CD4-positive, alpha-beta T cell treated with Interferon gamma for 1 hour (primary cell): Measurements from ENCODE around the gene RTP5.
A peak's percentile ranks its signal among the peaks of the same experiment; 100 is the strongest.
"Not testable (repeated sequence)": the region's sequence is repeated elsewhere in the genome, so short reads cannot be mapped to it uniquely, and the experiment has no call there.

Experiments used
- DNase-seq: peaks from one replicate; pipeline ENCODE4 v3.0.0-alpha.2; 2020

The RTP5 gene

DNA sequence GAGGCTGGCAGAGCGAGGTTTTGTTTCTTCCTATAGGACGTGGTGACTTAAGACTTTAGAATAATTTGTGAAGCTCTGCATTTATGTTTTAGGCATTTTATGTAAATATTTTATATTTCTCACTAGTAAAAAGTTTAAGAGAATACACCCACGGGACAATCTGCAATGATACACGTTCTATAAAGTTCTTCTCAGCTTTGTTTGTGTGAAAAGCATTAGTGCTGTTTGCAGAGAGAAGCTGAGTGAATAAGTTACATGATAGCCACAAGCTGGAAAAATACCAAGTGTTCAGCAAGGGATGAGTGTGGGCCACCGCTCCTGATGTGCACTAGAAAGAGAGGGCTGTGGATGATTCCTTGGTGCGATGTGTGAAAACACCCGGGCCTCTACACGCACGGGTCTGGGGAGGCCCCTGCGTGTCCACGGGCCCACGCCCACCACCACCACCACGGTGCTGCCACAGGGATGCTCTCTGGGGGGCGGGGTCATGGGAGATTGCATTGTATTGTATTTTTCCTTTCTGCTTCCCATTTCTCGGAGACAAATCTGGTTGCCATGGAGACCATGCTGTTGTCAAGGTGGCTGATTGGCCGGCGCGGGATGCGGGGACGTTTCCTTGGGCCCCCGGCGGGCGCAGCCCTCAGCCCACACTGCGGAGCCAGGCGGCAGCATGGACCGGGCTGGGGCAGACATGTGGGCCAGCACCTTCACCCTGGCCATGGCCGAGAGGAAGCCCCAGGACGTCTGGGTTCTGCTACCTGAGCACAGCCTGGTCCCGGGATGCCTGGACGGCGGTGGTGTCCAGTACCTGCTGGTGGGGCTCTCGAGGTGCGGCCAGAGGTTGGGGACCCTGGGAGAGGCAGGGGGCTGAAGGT lies at the start of gene RTP5:
TSS of gene RTP5 (plus strand) at position 643 of the 875 bp plus-strand sequence. CDS start at position 671, 28 bp downstream.
- DNase-seq: no peak

DNA sequence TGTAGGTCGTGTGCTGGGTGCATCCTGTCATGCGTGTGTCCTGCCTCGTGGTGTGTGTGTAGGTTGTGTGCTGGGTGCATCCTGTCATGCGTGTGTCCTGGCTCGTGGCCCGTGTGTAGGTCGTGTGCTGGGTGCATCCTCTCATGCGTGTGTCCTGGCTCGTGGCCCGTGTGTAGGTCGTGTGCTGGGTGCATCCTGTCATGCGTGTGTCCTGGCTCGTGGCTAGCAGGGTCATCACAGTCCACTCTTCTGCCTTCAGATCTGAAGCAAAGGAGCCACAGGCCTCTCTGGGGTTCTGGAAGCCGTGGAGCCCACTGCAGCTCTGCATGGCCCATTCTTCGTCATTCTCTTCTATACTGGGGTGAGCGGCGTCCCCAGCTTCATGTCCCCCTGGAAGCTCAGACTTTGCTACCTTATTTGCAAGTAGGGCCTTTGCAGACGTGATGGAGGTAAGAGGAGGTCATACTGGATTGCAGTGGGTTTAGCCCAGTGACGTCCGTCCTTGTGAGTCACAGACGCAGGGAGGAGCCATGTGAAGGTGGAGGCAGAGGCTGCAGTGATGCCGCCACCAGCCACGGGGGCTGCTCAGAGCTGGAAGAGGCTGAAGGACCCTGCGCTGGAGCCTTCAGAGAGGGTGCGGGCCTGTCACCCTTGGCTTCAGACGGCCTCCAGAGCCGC lies 49.4 kb upstream of the RTP5 start:
- DNase-seq: not testable (repeated sequence)

DNA sequence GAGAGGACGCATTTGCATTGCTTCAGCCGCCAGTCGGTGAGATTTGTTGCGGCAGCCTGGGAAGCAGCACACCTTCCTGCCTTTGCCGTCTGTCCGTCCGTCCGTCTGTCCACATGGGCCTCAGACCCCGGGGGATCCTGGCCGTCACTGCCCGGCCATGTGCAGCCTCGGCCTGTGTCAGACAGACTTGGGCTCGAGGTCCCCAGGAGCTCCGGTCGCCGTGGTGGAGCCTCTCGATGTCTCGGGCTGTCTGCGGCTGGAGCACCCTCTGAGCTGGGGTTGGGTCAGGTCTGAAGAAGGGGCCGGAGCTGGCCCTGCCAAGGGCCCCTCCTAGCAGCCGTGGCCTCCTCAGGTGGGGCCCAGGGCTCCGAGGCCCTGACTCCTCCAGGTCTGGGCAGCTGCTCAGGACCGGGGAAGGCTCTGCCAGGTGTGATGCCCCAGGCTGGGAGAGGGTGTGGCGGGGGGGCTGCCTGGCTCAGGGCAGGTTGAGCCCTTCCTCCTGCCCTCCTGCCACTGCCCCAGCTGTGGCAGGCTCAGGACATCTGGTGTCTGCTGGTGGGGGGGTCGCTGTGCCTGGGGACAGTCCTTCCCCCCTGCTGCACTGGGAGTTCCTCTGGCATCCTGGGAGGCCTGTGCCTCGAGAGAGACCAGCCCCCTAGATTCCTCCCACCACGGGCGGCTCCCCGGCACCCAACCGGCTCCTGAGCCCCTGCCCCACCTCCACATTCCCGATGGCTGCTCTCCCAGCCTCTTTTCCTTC lies 48.7 kb upstream of the RTP5 start:
- DNase-seq: no peak

DNA sequence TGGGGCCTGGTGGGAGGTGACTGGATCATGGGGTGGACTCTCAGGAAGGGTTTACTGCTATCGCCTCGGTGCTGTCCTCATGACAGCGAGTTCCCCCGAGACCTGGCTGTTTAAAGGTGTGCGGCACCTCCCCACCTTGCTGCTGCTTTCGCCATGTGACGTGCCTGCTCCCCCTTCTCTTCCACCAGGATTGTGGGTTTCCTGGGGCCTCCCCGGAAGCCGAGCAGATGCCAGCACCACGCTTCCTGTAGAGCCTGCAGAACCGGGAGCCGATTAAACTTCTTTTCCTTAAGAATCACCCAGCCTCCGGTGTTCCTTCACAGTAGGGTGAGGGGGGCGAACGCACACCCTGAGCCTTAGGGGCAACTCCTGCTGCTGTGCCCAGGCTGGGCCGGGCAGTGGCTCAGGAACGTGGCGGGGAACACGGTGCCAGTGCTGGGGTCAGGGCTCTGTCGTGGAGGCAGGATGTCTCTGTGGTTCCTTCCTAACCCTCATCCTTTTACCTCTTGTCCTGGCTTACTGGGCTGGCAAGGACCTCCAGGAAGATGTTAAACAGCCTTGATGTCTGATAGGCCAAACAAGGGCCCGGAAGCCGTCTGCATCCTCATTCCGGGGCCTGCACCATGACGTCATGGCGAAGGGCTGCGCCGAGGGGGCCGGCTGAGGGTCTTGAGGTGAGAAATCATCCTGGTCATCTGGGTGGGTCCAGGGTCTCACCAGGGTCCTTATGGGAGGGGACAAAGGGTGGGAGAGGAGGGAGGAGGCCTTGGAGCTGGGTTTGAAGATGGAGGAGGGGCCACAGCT lies 47.9 kb upstream of the RTP5 start:
- DNase-seq: no peak

DNA sequence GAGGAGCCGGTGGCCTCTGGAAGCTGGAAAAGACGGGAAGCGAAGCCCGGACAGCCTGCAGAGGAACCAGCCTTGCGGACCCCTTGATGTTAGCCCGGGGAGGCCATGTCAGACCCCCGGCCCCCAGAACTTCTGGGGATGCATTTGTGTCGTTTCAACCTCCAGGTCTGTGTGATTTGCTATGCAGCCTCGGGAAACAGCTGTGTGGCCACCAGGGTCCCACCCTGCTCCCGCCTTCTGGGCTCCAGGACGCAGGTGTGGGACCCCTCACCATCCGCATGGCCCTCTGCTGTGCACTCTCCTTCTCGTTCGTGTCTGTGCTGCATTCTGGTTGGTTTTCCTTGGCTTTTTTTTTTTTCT lies 47.3 kb upstream of the RTP5 start:
- DNase-seq: no peak

DNA sequence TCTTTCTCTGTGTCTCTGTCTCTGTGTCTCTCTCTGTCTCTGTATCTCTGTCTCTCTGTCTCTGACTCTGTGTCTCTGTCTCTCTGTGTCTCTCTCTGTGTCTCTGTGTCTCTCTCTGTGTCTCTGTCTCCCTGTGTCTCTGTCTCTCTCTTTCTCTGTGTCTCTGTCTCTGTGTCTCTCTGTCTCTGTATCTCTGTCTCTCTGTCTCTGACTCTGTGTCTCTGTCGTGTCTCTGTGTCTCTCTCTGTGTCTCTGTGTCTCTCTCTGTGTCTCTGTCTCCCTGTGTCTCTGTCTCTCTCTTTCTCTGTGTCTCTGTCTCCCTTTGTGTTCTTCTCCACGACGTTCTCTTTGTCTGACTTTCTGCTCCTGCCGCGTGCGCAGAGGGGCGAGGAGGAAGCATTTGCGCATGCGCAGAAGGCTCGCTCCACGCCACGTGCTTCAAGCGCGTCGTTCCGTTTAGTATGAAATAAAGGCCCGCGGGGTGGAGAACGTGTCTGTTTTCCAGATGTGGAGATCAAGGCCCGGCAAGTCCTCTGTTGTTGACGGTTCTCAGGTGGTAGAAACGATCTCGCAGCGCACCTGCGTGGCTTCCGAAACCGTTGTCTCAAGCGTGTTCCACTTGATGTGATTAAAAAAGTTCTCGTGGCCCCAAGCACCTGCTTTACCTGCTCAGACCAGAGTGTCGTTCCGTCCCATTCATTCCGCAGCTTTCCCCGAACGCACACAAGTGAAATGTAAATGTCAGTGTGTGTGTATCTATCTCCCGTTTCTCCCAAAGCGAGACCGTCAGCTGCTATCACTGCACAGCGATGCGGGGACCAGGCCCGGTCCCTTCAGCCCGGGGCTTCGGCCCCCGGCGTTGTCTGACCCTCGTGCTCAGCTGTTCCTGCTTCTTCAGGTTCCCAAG lies 45.7 kb upstream of the RTP5 start:
- DNase-seq: not testable (repeated sequence)

DNA sequence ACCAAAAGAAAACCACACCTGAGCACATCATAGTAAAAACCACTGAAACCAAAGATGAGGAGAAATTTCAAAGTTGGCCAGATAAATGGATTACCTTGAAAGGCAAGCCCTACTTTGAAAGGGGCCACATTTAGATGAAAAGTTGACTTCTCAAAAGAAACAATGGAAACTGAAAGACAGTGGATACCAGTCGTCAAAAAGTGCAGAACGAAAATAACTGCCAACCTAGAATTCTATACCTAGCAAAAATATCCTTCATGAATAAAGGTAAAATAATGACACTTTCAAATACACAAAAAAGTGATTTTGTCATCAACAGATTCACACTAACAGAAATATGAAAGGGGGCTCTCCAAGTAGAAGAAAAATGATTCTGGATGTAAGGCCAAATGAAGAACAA lies 42.1 kb upstream of the RTP5 start:
- no peak for DNase-seq

DNA sequence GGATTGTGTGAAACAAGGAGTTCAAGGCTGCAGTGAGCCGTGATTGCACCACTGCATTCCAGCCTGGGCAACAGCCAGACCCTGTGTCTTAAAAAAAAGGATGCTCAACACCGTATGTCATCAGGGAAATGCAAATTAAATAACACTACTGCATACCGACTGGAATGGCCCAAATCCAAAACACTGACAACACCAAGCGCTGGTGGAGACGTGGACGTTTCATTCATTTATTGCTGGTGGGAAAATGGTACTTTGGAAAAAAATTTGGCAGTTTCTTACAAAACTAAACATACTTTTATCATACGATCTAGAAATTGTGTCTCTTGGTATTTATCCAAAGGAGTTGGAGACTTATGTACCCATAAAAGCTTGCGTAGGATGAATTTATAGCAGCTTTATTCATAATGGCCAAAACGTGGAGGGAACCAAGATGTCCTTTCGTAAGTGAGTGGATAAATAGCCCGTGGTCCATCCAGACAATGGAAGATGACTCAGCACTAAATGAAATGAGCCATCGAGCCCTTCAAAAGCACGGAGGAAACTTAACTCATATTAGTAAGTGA lies 36.3 kb upstream of the RTP5 start:
- no peak for DNase-seq

DNA sequence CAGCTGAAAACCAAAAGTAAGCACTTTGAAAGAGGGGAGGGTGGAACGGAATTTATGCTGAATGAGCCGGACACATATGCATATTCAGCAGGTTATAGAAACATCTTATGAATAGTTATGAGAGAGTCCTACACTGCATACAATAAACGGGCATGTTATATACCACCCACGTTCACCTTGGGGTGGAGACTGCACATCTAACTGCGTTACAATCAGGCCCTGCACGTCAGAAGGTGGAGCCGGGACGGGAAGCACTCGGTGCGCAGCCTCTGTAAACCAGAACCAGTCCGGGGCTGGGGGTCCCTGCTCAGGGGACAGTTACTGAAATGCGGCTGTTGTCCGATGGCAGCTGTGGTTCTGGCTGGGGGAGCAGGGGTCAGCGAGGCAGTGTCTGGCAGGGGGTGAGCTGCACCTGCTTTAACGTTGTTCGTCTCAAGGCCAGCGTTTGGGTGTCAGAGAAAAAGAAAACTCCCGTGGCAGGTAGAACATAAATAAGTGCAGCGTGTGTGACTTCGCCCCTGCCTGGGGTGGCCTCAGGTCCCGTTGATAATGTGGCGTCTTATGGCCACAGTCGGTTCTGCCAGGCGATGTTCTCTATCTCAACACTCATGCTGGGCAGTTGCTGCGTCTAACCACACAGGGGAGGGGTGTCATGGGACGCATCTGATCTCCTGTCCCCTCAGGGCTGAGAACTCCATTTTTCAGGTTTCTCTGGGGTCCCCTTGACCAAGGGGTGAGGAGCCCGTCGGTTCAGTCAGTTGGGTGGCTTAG lies 35.6 kb upstream of the RTP5 start:
- DNase-seq: not testable (repeated sequence)

DNA sequence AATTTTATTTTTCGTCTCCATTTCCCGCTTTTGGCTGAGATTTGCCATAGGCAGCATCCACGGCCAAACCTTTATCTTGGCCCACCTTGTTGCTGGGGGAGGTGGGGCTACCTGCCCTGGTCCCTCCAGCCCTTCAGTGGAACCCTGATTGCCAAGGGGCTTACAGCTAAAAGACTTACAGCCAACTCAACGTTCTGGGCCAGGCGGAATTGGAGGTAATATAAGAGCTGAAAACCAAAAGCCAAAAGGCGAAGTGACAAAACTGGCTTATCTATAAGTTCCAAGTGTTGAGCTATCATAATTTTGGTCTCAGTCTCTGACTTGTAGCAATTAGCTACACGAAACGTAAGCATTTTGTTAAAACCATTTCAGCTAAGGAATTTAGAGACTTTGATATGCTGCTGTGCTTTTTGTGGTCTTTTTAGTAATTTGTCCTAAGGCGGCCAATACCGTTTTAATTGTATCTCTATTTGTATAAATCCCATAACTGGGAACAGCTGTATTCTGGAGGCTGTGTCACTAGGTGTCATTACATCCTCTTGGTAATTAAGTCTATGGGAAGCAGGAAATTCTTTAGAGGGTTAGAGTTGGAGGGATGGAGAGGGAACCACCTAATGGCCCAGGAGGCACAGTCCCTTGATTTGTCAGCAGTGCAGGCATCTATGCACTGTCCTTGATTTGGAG lies 34.9 kb upstream of the RTP5 start:
- DNase-seq: no peak

DNA sequence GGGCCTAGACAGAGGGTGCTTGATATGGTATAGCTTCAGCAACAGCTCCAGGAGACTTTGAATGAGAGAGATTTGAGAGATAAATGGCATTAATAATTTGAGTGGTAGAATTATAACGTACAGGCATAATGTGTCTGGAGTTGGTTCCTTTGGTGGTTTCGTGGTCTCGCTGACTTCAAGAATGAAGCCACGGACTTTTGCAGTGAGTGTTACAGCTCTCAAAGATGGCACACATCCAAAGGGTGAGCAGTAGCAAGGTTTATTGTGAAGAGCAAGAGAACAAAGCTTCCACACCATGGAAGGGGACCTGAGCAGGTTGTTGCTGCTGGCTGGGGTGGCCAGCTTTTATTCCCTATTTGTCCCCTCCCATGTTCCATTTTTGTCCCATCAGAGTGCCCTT lies 33.9 kb upstream of the RTP5 start:
- DNase-seq: no peak

DNA sequence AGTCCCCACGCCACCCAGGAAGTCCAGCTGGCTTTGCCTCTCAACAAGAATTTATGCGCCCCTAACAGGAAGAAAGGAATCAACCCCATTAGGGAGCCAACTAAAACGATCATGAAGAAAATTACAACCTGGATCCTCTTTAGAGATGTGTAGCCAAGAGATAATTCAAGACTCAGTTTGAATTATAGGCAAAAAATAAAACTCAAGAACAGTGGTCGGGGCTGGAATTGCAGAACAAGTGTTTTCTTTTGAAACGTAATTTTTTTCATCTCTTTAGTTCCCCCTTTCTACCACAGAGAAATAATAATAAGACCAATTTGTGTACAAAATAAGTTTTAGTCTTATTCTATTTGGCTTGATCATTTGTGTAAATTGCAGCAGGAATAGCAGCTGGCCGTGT lies 33.2 kb upstream of the RTP5 start:
- DNase-seq: no peak

DNA sequence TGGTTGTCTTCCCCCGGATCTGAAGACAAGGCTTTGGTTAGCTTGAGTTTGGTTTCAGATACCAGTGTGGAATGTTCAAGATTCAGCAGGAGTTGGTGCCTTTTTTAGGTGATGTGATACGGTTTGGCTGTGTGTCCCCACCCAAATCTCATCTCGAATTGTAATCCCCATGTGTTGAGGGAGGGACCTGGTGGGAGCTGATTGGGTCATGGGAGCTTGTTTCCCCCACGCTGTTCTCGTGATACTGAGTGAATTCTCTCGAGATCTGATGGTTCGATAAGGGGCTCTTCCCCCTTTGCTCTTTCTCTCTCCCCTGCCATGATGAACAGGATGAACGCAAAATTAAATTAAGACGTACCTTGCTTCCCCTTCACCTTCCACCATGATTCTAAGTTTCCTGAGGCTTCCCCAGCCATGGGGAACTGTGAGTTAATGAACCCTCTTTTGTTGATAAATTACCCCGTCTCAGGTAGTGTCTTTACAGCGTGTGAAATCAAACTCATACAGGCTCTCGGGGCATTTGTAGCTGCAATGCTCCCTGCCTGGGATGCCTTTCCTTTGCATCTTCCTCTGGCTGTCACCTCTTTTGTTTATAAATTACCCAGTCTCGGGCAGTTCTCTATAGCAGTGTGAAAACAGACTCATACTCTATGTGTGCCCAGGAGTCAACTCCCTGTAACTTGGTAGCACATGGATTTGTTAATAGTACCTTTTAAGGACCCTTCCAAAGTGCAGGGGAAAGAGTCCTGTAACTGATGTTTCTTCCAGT lies 32.1 kb upstream of the RTP5 start:
- no peak for DNase-seq

DNA sequence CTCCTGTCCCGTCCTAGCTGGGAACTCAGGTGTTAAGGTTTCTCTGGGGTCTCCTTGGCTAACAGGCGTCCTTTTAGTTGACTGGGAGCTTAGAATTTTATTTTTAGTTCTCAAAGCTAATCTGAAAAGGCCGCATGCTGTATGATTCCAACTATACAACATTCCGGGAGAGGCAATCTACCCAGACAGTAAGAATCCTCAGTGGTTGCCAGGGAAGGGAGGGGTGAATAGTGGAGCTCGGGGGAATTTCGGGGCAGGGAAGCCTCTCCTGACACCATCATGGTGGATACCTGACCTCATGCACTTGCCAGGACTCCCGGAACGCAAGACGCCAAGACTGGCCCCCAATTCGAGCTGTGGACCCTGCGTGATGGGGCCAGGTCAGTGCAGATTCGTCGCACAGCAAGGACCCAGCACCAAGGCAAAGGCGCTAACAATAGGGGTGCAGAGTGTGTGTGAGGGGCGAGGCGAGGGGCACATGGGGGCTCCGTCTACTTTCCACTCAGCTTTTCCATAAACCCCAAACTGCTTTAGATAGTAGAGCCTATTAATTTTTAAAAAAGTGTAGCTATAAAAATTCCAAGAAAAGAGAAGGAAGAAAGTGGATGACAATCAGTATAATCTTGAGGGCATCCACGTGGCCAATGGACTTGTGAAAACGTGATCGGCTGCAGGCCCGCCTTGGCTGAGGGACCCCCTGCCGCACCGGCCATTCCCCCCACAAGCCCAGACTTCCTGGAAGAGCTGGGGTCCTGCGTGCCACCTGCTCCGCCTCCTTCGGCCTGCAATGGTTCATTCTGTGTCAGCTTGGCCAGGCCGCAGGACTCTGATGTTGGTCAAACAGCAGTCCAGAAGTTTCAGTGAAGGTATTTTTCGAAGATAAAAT lies 28.1 kb upstream of the RTP5 start:
- DNase-seq: no peak

DNA sequence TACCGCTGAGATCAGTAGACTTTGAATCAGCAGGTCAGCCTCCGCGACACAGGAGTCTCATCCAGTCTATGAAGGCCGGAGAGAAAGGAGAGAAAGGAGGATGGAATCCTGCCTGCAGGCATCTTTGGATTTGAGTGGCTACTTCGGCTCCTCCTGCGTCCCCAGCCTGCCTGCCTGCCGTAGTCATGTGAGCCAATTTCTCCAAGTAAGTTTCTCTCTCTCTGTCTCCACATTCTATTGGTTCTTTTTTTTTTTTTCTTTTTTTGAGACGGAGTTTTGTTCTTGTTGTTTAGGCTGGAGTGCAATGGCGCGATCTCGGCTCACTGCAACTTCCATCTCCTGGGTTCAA lies 27.5 kb upstream of the RTP5 start:
- DNase-seq: no peak

DNA sequence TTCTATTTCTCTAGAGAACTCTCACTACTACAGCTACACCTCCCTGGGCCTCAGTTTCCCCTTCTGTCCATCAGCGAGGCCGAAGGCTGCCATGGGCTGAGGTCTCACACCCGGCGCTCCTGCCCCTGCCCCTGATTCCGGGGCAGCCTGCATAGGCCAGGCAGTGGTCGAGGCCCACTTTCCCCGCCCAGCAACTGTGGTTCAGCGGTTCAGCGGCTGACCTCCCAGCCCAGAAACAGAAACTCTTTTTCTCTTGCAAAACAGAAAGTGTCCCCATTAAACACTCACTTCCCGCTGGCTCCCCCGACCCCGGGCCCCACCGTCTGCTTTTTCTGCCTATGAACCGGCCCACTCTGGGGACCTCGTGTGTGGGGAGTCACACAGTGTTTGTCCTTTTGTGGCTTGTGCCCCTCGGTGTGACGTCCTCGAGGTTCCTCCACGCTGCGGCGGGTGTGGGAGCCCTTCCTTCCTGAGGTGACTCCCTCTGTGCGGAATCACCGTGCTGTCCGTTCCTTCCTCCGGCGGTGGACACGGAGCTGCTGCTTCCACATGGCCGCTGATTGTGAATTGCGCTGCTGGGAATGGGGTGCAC lies 26.8 kb upstream of the RTP5 start:
- DNase-seq: peak; percentile 62

DNA sequence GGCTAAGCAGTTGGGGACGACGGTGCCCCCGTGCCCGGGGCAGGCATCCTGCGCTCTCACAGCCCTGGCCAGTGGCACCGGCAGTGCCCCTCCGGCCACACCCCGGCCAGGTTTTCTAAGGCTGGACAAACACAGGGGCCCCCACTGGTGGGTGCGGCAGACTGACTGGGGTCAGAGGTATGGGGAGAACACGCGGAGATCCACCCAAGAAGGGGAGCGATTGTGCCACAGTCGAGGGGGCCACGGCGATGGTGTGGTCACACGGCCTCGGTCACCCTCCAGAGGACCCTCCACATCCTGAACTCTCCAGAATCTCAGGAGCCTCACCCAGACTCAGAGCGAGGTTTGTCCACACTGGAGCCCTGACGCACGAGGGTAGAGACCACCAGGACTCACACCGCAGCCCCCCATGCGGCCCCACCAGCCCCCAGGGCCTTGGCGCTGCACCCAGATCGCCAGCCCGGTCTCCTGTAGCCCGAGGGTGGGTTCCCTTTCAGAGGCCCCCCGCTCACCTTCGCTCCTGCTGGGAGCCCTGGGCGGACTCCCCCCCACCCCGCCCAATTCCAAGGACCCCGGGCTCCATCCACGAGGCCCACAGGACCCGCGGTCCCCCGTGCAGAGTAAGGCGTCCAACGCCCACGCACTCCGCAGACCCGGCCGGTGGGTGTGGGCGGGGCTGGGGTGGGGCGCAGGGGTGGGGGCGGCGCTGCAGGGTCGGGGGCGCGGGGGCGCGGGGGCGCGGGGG lies 26.0 kb upstream of the RTP5 start:
- no peak for DNase-seq
